DND-41 (cell line): ENCODE data around the gene ZNF69.

Experiments used
- EZH2 ChIP-seq: IDR thresholded peaks from 3 replicates; pipeline ENCODE4 v1.6.1; 2012; ENCODE audit warnings: borderline replicate concordance, low read depth, mild to moderate bottlenecking, moderate library complexity, low read length, inconsistent platforms; ENCODE audit not compliant: severe bottlenecking
- TF ChIP-seq, protein P1 (sequence below): IDR thresholded peaks from 2 replicates; pipeline ENCODE4 v1.5.1; 2012; ENCODE audit warnings: borderline replicate concordance, low read length, moderate library complexity, mild to moderate bottlenecking; ENCODE audit not compliant: poor library complexity, severe bottlenecking; ENCODE audit errors: extremely low read depth

DNA sequence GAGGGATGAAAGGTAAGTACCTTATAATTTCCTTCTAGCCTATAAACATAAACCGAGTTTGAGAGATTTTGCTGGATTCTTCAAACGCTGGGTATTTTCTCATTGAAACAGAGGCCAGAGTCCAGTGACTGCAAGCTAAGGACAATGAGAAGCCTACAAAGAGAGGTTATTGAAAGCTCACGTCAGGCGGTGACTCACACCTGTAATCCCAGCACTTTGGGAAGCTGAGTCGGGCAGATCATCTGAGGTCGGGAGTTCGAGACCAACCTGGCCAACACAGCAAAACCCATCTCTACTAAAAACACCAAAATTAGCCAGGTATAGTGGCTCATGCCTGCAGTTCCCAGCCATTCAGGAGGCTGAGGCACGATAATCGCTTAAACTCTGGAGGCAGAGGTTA, 15.0 kb upstream of the ZNF69 start:
- TF ChIP-seq, protein P1, sequence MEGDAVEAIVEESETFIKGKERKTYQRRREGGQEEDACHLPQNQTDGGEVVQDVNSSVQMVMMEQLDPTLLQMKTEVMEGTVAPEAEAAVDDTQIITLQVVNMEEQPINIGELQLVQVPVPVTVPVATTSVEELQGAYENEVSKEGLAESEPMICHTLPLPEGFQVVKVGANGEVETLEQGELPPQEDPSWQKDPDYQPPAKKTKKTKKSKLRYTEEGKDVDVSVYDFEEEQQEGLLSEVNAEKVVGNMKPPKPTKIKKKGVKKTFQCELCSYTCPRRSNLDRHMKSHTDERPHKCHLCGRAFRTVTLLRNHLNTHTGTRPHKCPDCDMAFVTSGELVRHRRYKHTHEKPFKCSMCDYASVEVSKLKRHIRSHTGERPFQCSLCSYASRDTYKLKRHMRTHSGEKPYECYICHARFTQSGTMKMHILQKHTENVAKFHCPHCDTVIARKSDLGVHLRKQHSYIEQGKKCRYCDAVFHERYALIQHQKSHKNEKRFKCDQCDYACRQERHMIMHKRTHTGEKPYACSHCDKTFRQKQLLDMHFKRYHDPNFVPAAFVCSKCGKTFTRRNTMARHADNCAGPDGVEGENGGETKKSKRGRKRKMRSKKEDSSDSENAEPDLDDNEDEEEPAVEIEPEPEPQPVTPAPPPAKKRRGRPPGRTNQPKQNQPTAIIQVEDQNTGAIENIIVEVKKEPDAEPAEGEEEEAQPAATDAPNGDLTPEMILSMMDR: no peak
- no peak for TF ChIP-seq EZH2
